H1 (cell line): ENCODE measurements around the gene RAP2A. TPM values are rescaled to one million over a fixed set of nuclear protein-coding genes. Genes with fewer than 3 reads are reported as not detected.

ENCODE experiments used
- CTBP2 ChIP-seq: IDR thresholded peaks from 2 replicates; pipeline ENCODE4 v1.7.0; 2011; ENCODE audit warnings: borderline replicate concordance, mild to moderate bottlenecking, moderate library complexity, mixed read lengths, low read length; ENCODE audit not compliant: insufficient read depth, insufficient read length
- FOSL1 ChIP-seq: IDR thresholded peaks from 2 replicates; pipeline ENCODE4 v1.6.1; 2011; ENCODE audit warnings: mild to moderate bottlenecking, low read depth, low read length, moderate library complexity; ENCODE audit not compliant: insufficient read depth
- NANOG ChIP-seq: IDR thresholded peaks from 2 replicates; pipeline ENCODE4 v1.6.1; 2011; ENCODE audit warnings: low read length, low read depth, mild to moderate bottlenecking, inconsistent platforms; ENCODE audit not compliant: insufficient read depth, poor library complexity, severe bottlenecking
- RNF2 ChIP-seq: fragments of 200-900, 300-1000 bp; sonication (generic); IDR thresholded peaks from 2 replicates; pipeline ENCODE4 v1.7.1; 2016; ENCODE audit warnings: borderline replicate concordance, low read depth, mild to moderate bottlenecking, antibody characterized with exemption, low read length; ENCODE audit not compliant: poor library complexity, severe bottlenecking; ENCODE audit errors: missing control alignments
- TAF7 ChIP-seq: optimal IDR thresholded peaks from 2 replicates; pipeline ENCODE3; 2011; ENCODE audit warnings: low read depth, mild to moderate bottlenecking, inconsistent platforms, low read length, moderate library complexity, borderline replicate concordance
- polyA plus RNA-seq, 7 experiments: library from polyadenylated mRNA; depleted of rRNA in 3 of 7; stranded (reverse) in 5 of 7; unstranded in 2 of 7; fragments of >200 nt in 5 of 7; fragments of 200-250 nt in 2 of 7; gene quantifications; 1 replicate in 5 of 7; 2 replicates in 1 of 7; 4 replicates in 1 of 7; pipeline versions ENCODE4 v1.2.1 to v1.2.3, GENCODE V29; 2011 to 2013; ENCODE audit warnings: missing spikeins in 2 of 7, mixed read lengths in 2 of 7
- total RNA-seq: library from RNA; stranded (reverse); fragmentation: NEBNext Ultra II Directional; extraction: Animal tissue kit (Norgen Biotek cat#: 25700); gene quantifications from 2 replicates; pipeline ENCODE4 v1.2.1, GENCODE V29; 2021
- TF ChIP-seq, protein P1 (sequence below), 3 experiments: IDR thresholded peaks; 1 replicate in 2 of 3; 2 replicates in 1 of 3; pipeline versions ENCODE4 v1.5.1 to v1.6.1; 2011; ENCODE audit warnings: low read length in 3 of 3, mild to moderate bottlenecking in 3 of 3, inconsistent platforms in 2 of 3, low read depth in 1 of 3, moderate library complexity in 1 of 3; ENCODE audit not compliant: insufficient read depth in 1 of 3; ENCODE audit errors: control extremely low read depth in 1 of 3

RAP2A gene
- total and polyA plus RNA-seq, 2 of the 8 experiments (the other 6 are each of a cell fraction or from before 2014, with no cell fraction given) = 8.4 to 43.4 TPM

DNA sequence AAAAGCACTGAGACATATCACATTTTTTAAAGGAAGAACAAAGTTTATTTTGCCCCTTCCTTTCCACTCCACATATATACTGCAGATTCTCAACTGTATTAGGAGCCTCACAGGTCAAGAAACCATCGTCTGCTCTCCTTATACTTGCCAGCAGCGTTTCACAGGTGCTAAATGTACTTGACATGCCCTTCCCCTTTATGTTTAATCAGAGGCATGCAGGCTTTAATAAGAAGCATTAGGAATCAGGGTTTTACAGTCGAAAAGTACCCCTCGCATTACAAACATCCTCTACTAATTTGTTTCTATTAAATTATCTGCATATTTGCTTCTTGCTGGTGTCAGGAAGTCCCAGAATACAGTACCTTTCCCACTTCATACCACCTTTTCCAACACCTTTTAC is 3.7 kb upstream of the RAP2A start (continued):
- TF ChIP-seq, protein P1, sequence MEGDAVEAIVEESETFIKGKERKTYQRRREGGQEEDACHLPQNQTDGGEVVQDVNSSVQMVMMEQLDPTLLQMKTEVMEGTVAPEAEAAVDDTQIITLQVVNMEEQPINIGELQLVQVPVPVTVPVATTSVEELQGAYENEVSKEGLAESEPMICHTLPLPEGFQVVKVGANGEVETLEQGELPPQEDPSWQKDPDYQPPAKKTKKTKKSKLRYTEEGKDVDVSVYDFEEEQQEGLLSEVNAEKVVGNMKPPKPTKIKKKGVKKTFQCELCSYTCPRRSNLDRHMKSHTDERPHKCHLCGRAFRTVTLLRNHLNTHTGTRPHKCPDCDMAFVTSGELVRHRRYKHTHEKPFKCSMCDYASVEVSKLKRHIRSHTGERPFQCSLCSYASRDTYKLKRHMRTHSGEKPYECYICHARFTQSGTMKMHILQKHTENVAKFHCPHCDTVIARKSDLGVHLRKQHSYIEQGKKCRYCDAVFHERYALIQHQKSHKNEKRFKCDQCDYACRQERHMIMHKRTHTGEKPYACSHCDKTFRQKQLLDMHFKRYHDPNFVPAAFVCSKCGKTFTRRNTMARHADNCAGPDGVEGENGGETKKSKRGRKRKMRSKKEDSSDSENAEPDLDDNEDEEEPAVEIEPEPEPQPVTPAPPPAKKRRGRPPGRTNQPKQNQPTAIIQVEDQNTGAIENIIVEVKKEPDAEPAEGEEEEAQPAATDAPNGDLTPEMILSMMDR (IDR thresholded peaks at IDR 0.05; ENCODE audit: control extremely low read depth in 1 of 3, insufficient read depth in 1 of 3, low read depth in 1 of 3, low read length in 3 of 3) = no peak
- TF ChIP-seq FOSL1 (no peak), TAF7 (no peak), NANOG (no peak), RNF2 (no peak), CTBP2 (no peak)
